OCI-LY3 (cell line): ENCODE data around the gene MAP1B.

Experiments
- H2AFZ ChIP-seq: fragments of 200-600, 300-600 bp; shearing (Covaris generic); 2 replicates; pipeline ENCODE4 v1.6.0; 2014; ENCODE audit warnings: antibody characterized with exemption, low read depth, low read length
- H3K27ac ChIP-seq: fragments of 200-600, 300-600 bp; sonication (generic); 2 replicates; pipeline ENCODE4 v1.5.1; 2014; ENCODE audit warnings: mild to moderate bottlenecking, low read length, moderate library complexity, mixed read lengths
- H3K27me3 ChIP-seq: fragments of 200-600, 300-600 bp; sonication (generic); 2 replicates; pipeline ENCODE4 v1.6.1; 2014; ENCODE audit warnings: low read depth, low read length, mixed read lengths
- H3K36me3 ChIP-seq: fragments of 200-600, 300-600 bp; sonication (generic); replicated peaks from 2 replicates; pipeline ENCODE3; 2014; ENCODE audit warnings: low read depth, low read length, mixed read lengths
- H3K4me1 ChIP-seq: fragments of 300-600, 200-600 bp; sonication (generic); 2 replicates; pipeline ENCODE4 v1.6.1; 2014; ENCODE audit warnings: low read length, mixed read lengths
- H3K4me2 ChIP-seq: fragments of 200-600, 300-600 bp; sonication (generic); 2 replicates; pipeline ENCODE4 v1.6.1; 2014; ENCODE audit warnings: low read length, mixed read lengths
- H3K4me3 ChIP-seq: fragments of 300-600, 200-600 bp; sonication (generic); 2 replicates; pipeline ENCODE4 v1.5.1; 2014; ENCODE audit warnings: antibody characterized with exemption, mild to moderate bottlenecking, low read length, moderate library complexity
- H3K79me2 ChIP-seq: fragments of 300-600, 200-600 bp; shearing (Covaris generic); 2 replicates; pipeline ENCODE4 v1.6.1; 2014; ENCODE audit warnings: mild to moderate bottlenecking, low read length, mixed read lengths
- H3K9ac ChIP-seq: fragments of 300-600, 200-600 bp; shearing (Covaris generic); 2 replicates; pipeline ENCODE4 v1.6.0; 2014; ENCODE audit warnings: mild to moderate bottlenecking, low read length, moderate library complexity
- H3K9me3 ChIP-seq: fragments of 200-600, 300-600 bp; shearing (Covaris generic); 2 replicates; pipeline ENCODE4 v1.6.1; 2014; ENCODE audit warnings: low read length, mixed read lengths; ENCODE audit not compliant: insufficient read depth
- H4K20me1 ChIP-seq: fragments of 200-600, 300-600 bp; sonication (generic); 2 replicates; pipeline ENCODE4 v1.6.1; 2016; ENCODE audit warnings: low read length, mixed read lengths; ENCODE audit not compliant: insufficient read depth
- CTCF ChIP-seq: fragments of 200-600, 300-600 bp; sonication (generic); IDR thresholded peaks from 2 replicates; pipeline ENCODE4 v1.5.1; 2014; ENCODE audit warnings: antibody characterized with exemption, low read length, low read depth
- EZH2phosphoT487 ChIP-seq: fragments of 200-600 bp; shearing (Covaris generic); IDR thresholded peaks from 2 replicates; pipeline ENCODE4 v1.6.1; 2018; ENCODE audit warnings: antibody characterized with exemption, mixed run types, low read depth

The MAP1B gene

DNA sequence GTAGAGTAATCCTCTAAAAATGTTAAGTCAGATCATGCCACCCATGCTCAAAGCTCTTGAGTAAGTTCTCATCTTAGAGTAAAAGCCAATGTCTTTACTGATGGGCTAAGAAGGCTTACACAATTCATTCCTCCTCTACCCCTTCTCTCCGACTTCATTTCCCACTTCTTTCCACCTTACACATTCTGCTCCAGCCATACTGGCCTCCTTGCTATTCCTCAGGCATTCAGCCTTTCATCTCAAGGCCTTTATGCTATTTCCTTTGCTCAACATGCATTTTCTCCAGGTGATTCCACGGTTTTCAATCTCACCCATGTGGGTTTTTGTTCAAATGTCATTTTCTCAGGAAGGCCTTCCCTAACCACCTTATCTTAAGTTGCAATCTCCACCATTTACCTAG, 104.9 kb downstream of the MAP1B start:
- Histone ChIP-seq H3K4me1 (no peaks in the 10 kb centered on the region), H3K4me2 (no peak overlapping the region), H3K9me3 (no peaks in the 10 kb centered on the region), H4K20me1 (no peaks in the 10 kb centered on the region), H3K36me3 (no peaks in the 10 kb centered on the region), H3K9ac (no peak overlapping the region), H2AFZ (no peak overlapping the region), H3K27me3 (no peaks in the 10 kb centered on the region), H3K27ac (no peak overlapping the region), H3K79me2 (no peaks in the 10 kb centered on the region), H3K4me3 (no peak overlapping the region)
- TF ChIP-seq EZH2phosphoT487 (no peak), CTCF (no peak)

- TF ChIP-seq CTCF (no peak), EZH2phosphoT487 (no peak)
- Histone ChIP-seq H2AFZ (no peak overlapping the region), H3K9me3 (no peaks in the 10 kb centered on the region), H3K9ac (no peak overlapping the region), H3K4me2 (no peak overlapping the region), H3K4me3 (no peak overlapping the region), H3K79me2 (no peaks in the 10 kb centered on the region), H3K36me3 (peaks cover 7% of the 10 kb centered on the region), H3K27ac (no peak overlapping the region), H3K4me1 (no peaks in the 10 kb centered on the region), H3K27me3 (no peaks in the 10 kb centered on the region), H4K20me1 (no peaks in the 10 kb centered on the region)
These were observed 106.2 kb downstream of the MAP1B start for GRCh38 chr5:72213482-72213881.

GRCh38 chr5:72214168-72214567, 106.9 kb downstream of the MAP1B start:
- Histone ChIP-seq H3K79me2 (no peaks in the 10 kb centered on the region), H3K36me3 (peaks cover 10% of the 10 kb centered on the region), H3K27me3 (no peaks in the 10 kb centered on the region), H3K9me3 (no peaks in the 10 kb centered on the region), H2AFZ (no peak overlapping the region), H4K20me1 (no peaks in the 10 kb centered on the region), H3K27ac (no peak overlapping the region), H3K4me1 (no peaks in the 10 kb centered on the region), H3K4me3 (no peak overlapping the region), H3K9ac (no peak overlapping the region), H3K4me2 (no peak overlapping the region)
- TF ChIP-seq CTCF (no peak), EZH2phosphoT487 (no peak)

DNA sequence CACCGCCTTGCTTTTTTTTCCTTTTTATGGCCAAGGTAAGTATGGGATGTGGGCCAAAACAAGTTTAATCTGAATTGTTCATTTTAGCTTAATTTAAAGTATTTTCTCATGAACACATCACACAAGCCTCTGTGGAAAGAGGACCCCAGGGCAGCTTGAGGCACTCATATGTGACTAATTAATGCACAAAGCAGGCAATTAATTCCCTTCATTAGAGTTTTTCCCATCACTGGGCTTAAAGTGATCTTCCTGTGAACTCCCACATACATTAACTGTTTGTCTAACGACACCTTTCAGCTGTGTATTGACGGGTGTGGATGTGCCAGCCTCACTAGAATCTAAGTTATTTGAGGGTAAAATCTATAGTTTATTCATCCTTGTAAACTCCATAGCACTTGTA, 109.5 kb downstream of the MAP1B start:
- peaks cover 18% of the 10 kb centered on the region for H3K36me3 ChIP-seq
- TF ChIP-seq EZH2phosphoT487: no peak
- no peak for TF ChIP-seq CTCF
- H3K4me3 ChIP-seq: no peak overlapping the region
- no peaks in the 10 kb centered on the region for H3K9me3 ChIP-seq
- H2AFZ ChIP-seq: no peak overlapping the region
- H3K4me1 ChIP-seq: no peaks in the 10 kb centered on the region
- no peaks in the 10 kb centered on the region for H4K20me1 ChIP-seq
- H3K27me3 ChIP-seq: no peaks in the 10 kb centered on the region
- no peak overlapping the region for H3K4me2 ChIP-seq
- H3K79me2 ChIP-seq: no peaks in the 10 kb centered on the region
- no peak overlapping the region for H3K27ac ChIP-seq
- no peak overlapping the region for H3K9ac ChIP-seq
